ENCODE data around the gene TSKU.
"Not testable (repeated sequence)": the region's sequence is repeated elsewhere in the genome, so short reads cannot be mapped to it uniquely, and the experiment has no call there.

TSKU gene

GRCh38 chr11:76827005-76827404, 43.8 kb downstream of the TSKU start:
- DNase-seq: not testable (repeated sequence)

DNA sequence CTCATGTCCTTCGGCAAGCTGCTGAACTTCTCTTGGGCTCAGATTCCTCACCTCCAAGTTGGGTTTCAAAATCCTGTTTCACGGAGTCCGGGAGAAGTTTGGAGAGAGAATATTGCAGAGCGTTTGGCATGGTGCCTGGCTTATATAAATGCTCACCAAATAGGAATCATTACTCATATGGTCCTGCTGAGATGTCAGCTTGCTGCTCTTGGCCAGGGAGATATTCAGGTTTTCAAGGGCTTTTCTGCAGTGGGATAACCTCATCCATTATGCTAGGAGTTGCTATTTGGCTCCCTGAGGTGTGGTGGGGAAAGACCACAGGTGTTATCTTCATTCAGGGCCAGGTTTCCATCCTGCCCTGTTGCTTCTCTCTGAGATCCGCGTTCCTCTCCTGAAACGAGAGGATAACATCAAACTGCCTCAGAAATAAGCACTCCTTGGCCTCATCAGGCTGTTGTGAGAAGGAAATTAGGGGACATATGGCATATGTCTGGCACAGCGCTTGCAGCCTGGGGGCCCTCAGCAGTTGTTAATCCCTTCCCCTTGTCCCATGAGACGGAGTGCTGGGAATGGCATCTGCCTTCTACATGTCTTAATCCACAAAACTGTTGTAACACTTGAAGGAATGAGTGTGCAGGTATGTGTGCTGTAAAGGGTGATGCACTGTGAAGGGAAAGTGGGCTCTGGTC, 47.6 kb downstream of the TSKU start:
- no peak for DNase-seq

- DNase-seq: no peak
Observed at GRCh38 chr11:76831686-76832310, 48.6 kb downstream of the TSKU start.

- DNase-seq: peak; percentile 29
Observed at GRCh38 chr11:76832361-76832760, 49.2 kb downstream of the TSKU start.

GRCh38 chr11:76834151-76834550, 51.0 kb downstream of the TSKU start:
- no peak for DNase-seq

DNA sequence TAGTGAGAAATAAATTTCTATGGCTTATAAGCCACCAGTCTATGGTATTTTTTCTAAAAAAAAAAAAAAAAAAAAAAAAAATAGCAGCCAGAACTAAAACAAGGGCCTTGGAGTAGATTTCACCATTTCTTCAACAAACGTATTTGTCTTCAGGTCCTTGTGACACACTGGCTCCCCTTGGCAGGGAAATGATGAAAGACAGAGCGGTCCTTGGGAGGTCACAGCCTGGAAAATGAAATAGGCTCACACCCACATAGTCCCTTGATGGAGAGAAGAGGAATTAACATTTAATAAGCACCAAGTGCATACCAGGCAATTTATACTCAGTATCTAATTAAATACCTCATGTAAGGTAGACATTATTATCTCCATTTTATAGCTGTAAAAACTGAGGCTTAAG, 51.9 kb downstream of the TSKU start:
- peak; percentile 55 to 70 for DNase-seq

DNA sequence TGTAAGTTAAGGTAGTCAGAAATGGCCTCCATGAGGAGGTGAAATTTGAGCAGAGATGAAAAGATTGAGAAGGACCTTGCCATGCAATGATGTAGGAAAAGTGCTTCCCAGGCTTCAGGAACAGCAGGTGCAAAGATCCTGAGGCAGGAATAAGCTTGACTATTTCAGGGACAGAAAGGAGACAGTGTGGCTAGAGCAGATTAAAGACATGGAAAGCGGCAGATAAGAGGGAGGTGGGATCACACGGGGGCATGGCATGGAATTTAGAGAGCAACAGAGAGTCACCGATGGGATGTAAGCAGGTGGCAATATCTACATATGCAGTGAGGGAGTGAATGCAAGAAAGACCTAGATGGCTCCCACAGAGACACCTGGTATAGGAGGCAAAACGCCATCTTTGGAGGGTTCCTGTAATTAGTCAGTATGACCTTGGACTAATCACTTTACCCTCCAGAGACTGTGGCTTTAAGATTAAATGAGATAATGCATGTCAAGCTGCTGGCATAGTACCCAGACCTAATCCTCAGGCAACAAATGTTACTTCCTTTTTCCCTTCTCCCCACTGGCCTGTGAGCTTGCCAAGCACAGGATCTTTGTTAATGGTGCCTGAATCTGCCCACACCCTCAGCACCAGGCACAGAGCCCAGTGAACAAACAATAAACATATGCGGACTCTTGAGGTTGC, 52.9 kb downstream of the TSKU start:
- DNase-seq: peak in 1 of 2 donors; percentile 51

- DNase-seq: no peak
Observed at GRCh38 chr11:76836613-76837291, 53.6 kb downstream of the TSKU start.

DNA sequence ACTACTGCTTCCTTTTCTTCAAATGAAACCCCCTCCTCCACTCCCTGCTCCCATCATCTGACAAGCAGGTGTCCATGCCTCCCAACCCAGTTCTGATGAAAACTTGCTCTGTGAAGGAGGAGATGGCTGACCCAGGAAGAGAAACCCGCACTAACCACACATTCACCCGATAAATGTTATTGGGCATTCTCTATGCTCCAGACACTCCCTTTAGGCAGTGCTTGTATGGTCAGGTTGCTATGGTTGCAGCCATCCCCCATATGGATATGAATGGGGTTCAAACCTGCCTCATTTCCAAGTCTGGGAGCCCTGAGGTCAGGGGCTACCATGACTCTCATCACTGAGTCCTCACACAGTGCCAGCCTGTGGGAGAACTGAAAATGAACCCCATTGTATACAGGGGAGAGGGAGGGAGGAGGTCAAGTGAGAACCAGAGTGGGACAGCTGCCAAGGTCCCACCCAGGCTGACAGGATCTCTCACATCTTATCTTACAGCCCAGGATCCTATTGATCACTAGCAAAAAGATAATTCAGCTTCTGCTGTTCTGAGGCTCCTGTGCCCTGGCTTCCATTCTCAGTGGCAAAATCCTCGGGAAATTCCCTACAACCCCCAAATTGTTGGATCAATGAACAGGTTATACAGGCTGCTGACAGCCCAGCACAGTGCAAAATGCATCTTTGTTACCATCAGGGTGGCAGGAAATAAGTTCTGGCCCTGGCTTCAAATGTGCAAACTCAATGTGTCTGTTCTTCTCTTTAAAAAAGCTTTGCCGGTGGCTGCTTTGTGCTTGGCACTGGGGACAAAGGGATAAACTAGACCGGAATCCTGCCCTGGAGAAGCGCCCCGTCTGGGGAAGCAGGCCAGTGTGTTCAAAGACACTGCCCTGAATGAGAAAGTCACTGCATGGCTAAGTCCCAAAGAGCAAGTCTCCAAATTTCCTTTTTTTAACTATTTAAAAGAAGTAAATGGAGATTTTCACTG, 54.8 kb downstream of the TSKU start:
- DNase-seq: no peak

- DNase-seq: no peak
Observed at GRCh38 chr11:76838678-76839068, 55.5 kb downstream of the TSKU start.

DNA sequence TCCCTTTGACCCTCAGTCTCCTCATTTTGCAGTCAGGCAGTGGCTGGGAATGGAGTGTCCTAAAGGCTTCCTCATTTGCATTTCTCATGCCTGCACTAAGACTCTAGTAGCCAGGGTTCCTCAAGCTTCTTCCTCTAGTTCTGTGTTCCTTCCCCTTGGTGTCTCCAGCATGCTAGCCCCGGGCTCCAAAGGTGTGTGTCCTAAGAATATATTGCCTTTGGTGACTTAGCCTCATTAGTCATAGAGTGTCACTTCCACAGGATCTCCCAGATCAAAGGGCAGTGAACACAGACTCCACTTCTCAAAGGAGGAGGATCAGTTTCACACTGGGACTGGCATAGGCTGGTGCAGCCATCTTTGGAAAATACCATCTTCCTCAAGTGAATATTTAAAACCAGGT, 56.2 kb downstream of the TSKU start:
- peak; percentile 51 to 60 for DNase-seq

- no peak for DNase-seq
Observed at GRCh38 chr11:76841923-76842452, 58.8 kb downstream of the TSKU start.

DNA sequence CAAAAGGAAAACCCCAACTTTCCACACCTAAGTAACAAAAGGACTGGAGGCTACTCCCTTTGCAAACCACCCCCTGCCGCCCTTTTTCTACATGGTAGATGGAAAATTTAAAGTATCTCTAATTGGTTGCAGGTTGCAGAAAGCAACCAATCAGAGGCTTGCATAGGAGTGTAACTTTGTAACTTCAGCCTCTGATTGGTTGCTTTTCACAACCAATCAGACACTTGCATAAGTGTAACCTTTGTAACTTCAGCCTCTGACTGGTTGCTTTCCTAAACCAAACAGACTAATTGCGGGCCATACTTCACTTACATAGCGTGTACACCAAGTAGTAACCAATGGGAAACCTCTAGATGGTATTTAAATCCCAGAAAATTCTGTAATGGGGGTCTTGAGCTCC, 60.8 kb downstream of the TSKU start:
- no peak for DNase-seq

GRCh38 chr11:76844511-76844910, 61.4 kb downstream of the TSKU start:
- no peak for DNase-seq

DNA sequence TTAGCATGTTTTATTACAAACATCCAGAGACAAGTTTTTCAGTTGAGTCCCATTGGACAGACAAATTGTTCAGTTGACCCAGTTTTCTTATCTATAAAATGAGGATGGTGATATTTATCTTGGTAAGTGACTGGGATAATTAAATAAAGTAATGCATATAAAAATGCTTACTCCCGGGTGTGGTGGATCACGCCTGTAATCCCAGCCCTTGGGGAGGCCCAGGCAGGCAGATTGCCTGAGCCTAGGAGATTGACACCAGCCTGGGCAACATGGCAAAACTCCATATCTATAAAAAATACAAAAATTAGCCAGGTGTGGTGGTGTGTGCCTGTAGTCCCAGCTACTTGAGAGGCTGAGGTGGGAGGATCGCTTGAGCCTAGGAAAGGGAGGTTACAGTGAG, 61.9 kb downstream of the TSKU start:
- DNase-seq: no peak

DNA sequence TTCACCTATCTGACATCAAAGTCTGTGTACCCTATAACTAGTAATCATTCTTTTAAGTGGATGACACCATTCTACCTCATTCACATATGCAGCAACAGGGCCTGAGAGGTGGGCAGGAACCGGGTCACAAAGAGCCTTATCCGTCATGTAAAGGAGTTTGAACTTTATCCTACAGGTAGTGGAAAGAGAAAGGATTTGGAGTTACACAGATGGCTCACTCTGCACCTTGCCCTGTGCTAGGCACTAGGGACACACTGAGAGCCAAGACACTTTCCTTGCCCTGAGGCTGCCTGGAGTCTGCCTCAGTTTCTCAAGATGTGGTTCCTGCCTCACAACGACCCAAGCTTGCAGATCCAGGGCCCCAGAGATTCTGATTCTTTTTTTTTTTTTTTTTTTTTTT, 63.3 kb downstream of the TSKU start:
- DNase-seq: no peak

All from inflammatory macrophage treated with lipopolysaccharide for 1 hour (primary cell).